HL-60 (cell line): ENCODE data around the gene COL28A1.

Experiments used
- DNase-seq, 2 experiments: peaks; one replicate each; pipeline ENCODE4 v3.0.0-alpha.2; 2010 to 2020; ENCODE audit warnings: low read depth in 1 of 2, low spot score in 1 of 2
- H3K27ac ChIP-seq: fragments of 250-450 bp; sonication (Bioruptor Pico); replicated peaks from 2 replicates; pipeline ENCODE4 v1.5.1; 2020; ENCODE audit warnings: mild to moderate bottlenecking, moderate library complexity
- H3K27me3 ChIP-seq: fragments of 250-450 bp; sonication (Bioruptor Pico); 2 replicates; pipeline ENCODE4 v1.5.1; 2021; ENCODE audit warnings: mild to moderate bottlenecking, moderate library complexity; ENCODE audit not compliant: insufficient read depth, poor library complexity, severe bottlenecking
- H3K4me3 ChIP-seq: replicated peaks from 2 replicates; pipeline ENCODE4 v1.5.1; 2011; ENCODE audit warnings: mild to moderate bottlenecking, control low read depth, low read length; ENCODE audit not compliant: insufficient read depth
- GABPA ChIP-seq: IDR thresholded peaks from 2 replicates; pipeline ENCODE4 v1.6.1; 2012; ENCODE audit warnings: low read depth
- POLR2AphosphoS5 ChIP-seq: IDR thresholded peaks from 2 replicates; pipeline ENCODE4 v1.6.1; 2012; ENCODE audit warnings: low read depth
- SPI1 ChIP-seq: IDR thresholded peaks from 2 replicates; pipeline ENCODE4 v1.6.1; 2012; ENCODE audit warnings: low read depth, mild to moderate bottlenecking, borderline replicate concordance
- TF ChIP-seq, protein P1 (sequence below): IDR thresholded peaks from 2 replicates; pipeline ENCODE4 v1.6.1; 2012; ENCODE audit warnings: low read depth; ENCODE audit not compliant: insufficient replicate concordance
- TF ChIP-seq, protein P2 (sequence below): IDR thresholded peaks from one replicate; pipeline ENCODE4 v1.5.1; 2011; ENCODE audit warnings: low read length, control low read depth, inconsistent platforms; ENCODE audit not compliant: insufficient read depth

The COL28A1 gene

GRCh38 chr7:7582596-7582995, 46.9 kb upstream of the COL28A1 start:
- Histone ChIP-seq H3K27me3 (no peaks in the 10 kb centered on the region), H3K4me3 (no peak overlapping the region), H3K27ac (no peak overlapping the region)
- no peak for DNase-seq
- TF ChIP-seq SPI1 (no peak), GABPA (no peak), POLR2AphosphoS5 (no peak)
- TF ChIP-seq, protein P1, sequence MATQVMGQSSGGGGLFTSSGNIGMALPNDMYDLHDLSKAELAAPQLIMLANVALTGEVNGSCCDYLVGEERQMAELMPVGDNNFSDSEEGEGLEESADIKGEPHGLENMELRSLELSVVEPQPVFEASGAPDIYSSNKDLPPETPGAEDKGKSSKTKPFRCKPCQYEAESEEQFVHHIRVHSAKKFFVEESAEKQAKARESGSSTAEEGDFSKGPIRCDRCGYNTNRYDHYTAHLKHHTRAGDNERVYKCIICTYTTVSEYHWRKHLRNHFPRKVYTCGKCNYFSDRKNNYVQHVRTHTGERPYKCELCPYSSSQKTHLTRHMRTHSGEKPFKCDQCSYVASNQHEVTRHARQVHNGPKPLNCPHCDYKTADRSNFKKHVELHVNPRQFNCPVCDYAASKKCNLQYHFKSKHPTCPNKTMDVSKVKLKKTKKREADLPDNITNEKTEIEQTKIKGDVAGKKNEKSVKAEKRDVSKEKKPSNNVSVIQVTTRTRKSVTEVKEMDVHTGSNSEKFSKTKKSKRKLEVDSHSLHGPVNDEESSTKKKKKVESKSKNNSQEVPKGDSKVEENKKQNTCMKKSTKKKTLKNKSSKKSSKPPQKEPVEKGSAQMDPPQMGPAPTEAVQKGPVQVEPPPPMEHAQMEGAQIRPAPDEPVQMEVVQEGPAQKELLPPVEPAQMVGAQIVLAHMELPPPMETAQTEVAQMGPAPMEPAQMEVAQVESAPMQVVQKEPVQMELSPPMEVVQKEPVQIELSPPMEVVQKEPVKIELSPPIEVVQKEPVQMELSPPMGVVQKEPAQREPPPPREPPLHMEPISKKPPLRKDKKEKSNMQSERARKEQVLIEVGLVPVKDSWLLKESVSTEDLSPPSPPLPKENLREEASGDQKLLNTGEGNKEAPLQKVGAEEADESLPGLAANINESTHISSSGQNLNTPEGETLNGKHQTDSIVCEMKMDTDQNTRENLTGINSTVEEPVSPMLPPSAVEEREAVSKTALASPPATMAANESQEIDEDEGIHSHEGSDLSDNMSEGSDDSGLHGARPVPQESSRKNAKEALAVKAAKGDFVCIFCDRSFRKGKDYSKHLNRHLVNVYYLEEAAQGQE, result no peak
- TF ChIP-seq, protein P2, sequence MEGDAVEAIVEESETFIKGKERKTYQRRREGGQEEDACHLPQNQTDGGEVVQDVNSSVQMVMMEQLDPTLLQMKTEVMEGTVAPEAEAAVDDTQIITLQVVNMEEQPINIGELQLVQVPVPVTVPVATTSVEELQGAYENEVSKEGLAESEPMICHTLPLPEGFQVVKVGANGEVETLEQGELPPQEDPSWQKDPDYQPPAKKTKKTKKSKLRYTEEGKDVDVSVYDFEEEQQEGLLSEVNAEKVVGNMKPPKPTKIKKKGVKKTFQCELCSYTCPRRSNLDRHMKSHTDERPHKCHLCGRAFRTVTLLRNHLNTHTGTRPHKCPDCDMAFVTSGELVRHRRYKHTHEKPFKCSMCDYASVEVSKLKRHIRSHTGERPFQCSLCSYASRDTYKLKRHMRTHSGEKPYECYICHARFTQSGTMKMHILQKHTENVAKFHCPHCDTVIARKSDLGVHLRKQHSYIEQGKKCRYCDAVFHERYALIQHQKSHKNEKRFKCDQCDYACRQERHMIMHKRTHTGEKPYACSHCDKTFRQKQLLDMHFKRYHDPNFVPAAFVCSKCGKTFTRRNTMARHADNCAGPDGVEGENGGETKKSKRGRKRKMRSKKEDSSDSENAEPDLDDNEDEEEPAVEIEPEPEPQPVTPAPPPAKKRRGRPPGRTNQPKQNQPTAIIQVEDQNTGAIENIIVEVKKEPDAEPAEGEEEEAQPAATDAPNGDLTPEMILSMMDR, result no peak

DNA sequence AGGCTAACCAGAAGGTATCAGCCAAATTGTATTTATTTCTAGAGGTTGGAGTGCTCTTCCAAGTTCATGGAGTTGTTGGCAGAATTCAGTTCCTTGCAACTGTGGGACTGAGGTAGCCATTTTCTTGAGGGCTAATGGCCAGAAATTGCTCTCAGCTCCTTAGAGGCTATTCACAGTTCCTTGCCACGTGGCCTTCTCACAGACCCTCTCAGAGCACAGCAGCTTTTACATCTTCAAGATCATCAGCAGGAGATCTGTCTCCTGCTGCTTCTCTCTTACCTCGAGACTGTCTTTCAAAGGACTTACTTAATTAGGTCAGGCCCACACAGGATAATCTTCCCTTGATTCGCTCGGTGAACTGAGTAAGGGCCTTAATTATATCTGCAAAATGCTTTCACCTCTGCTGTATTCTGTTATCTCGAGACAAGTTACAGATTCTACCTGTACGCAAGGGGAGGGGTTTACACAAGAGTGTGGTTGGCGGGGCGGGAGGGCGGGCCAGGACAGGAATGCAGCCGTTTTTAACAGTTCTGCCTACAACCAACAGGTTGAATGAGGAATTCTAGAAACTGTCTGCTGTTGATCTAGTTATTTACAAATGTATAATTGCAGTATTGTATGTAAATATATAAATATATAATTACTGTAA, 46.0 kb upstream of the COL28A1 start:
- TF ChIP-seq, protein P2, result no peak
- TF ChIP-seq, protein P1, result no peak
- TF ChIP-seq SPI1 (no peak), POLR2AphosphoS5 (no peak)
- H3K27me3 ChIP-seq, result no peaks in the 10 kb centered on the region

DNA sequence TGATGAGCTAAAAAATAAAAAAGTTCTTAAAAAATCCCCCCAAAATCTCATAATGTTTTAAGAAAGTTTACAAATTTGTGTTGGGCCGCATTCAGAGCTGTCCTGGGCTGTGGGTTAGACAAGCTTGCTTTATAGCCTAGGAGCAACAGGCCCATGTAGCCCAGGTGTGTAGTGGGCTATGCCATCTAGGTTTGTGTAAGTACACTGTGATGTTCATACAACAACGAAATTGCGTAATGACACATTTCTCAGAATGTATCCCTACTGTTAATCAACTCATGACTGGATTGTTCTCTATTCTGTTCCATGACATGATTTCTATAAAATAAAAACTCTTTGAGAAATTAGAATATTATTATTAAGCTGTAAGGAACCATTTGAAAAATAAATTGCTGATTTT, 44.0 kb upstream of the COL28A1 start:
- Histone ChIP-seq H3K27me3 (no peaks in the 10 kb centered on the region), H3K4me3 (no peak overlapping the region), H3K27ac (no peak overlapping the region)
- TF ChIP-seq SPI1 (no peak), POLR2AphosphoS5 (no peak), GABPA (no peak)
- TF ChIP-seq, protein P2, result no peak
- TF ChIP-seq, protein P1, result no peak
- DNase-seq, result no peak

More for the DNA sequence above, 46.0 kb upstream of the COL28A1 start:
- Histone ChIP-seq H3K4me3 (no peak overlapping the region), H3K27ac (no peak overlapping the region)
- no peak for DNase-seq
